Gastroesophageal sphincter (tissue), 3 donors: ENCODE data around the gene RPS21.

Experiments
- EP300 ChIP-seq: sonication (generic); formaldehyde crosslinking; IDR thresholded peaks from one replicate; pipeline ENCODE4 v1.6.1; 2017; ENCODE audit warnings: antibody characterized with exemption, mild to moderate bottlenecking
- POLR2A ChIP-seq, 2 donors: fragments of 450-650 bp; IDR thresholded peaks; one replicate each; pipeline ENCODE4 v1.6.1; 2017; ENCODE audit warnings: antibody characterized with exemption in 2 of 2, mild to moderate bottlenecking in 2 of 2, moderate library complexity in 1 of 2
- TF ChIP-seq, protein P1 (sequence below), 4 experiments: fragments of 200-600 bp in 2 of 4; fragments of 450-650 bp in 2 of 4; sonication (generic) in 1 of 4; IDR thresholded peaks; one replicate each; pipeline ENCODE4 v1.5.1; 2017 to 2019; ENCODE audit warnings: antibody characterized with exemption in 4 of 4, mild to moderate bottlenecking in 2 of 4, moderate library complexity in 2 of 4

GRCh38 chr20:62350629-62351422 is 36.1 kb upstream of the RPS21 start:
- TF ChIP-seq, protein P1, sequence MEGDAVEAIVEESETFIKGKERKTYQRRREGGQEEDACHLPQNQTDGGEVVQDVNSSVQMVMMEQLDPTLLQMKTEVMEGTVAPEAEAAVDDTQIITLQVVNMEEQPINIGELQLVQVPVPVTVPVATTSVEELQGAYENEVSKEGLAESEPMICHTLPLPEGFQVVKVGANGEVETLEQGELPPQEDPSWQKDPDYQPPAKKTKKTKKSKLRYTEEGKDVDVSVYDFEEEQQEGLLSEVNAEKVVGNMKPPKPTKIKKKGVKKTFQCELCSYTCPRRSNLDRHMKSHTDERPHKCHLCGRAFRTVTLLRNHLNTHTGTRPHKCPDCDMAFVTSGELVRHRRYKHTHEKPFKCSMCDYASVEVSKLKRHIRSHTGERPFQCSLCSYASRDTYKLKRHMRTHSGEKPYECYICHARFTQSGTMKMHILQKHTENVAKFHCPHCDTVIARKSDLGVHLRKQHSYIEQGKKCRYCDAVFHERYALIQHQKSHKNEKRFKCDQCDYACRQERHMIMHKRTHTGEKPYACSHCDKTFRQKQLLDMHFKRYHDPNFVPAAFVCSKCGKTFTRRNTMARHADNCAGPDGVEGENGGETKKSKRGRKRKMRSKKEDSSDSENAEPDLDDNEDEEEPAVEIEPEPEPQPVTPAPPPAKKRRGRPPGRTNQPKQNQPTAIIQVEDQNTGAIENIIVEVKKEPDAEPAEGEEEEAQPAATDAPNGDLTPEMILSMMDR (IDR thresholded peaks at IDR 0.05), result no peak
- no peak for TF ChIP-seq EP300
- no peak for TF ChIP-seq POLR2A (IDR thresholded peaks at IDR 0.05)
